Neural progenitor cell (in vitro differentiated cells): Measurements from ENCODE around the gene LRRC9.

Source experiments
- EZH2phosphoT487 ChIP-seq: fragments of 200-600 bp; sonication (generic); IDR thresholded peaks from 2 replicates; pipeline ENCODE4 v1.6.1; 2017; ENCODE audit warnings: antibody characterized with exemption
- TF ChIP-seq, protein P1 (sequence below): fragments of 200-600 bp; sonication (generic); IDR thresholded peaks from 2 replicates; pipeline ENCODE4 v1.5.1; 2017; ENCODE audit warnings: antibody characterized with exemption, mild to moderate bottlenecking

DNA sequence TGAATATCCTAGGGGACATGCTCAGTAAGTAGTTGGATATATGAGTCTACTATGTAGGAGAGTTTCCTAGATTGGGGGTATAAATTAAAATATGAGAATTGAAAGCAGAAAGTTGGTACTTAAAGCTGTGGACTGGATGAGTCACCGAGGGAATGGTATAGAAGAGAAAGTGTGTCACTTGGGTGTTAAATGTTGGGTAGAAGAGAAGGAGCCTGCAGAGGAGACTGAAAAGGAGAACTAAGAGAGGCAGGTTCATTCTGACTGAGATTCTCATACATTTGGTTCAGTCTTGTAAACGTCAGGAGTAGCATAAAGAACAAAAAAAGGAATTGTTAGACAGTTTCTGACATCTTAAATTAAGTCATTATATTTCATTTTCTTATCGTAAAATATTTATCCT lies 19.9 kb downstream of the LRRC9 start:
- TF ChIP-seq, protein P1, sequence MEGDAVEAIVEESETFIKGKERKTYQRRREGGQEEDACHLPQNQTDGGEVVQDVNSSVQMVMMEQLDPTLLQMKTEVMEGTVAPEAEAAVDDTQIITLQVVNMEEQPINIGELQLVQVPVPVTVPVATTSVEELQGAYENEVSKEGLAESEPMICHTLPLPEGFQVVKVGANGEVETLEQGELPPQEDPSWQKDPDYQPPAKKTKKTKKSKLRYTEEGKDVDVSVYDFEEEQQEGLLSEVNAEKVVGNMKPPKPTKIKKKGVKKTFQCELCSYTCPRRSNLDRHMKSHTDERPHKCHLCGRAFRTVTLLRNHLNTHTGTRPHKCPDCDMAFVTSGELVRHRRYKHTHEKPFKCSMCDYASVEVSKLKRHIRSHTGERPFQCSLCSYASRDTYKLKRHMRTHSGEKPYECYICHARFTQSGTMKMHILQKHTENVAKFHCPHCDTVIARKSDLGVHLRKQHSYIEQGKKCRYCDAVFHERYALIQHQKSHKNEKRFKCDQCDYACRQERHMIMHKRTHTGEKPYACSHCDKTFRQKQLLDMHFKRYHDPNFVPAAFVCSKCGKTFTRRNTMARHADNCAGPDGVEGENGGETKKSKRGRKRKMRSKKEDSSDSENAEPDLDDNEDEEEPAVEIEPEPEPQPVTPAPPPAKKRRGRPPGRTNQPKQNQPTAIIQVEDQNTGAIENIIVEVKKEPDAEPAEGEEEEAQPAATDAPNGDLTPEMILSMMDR: no peak
- no peak for TF ChIP-seq EZH2phosphoT487
